ENCODE results near the gene ZCCHC14.

ZCCHC14 gene

GRCh38 chr16:87451563-87452210, 41.1 kb downstream of the ZCCHC14 start:
- DNase-seq, result no peak

DNA sequence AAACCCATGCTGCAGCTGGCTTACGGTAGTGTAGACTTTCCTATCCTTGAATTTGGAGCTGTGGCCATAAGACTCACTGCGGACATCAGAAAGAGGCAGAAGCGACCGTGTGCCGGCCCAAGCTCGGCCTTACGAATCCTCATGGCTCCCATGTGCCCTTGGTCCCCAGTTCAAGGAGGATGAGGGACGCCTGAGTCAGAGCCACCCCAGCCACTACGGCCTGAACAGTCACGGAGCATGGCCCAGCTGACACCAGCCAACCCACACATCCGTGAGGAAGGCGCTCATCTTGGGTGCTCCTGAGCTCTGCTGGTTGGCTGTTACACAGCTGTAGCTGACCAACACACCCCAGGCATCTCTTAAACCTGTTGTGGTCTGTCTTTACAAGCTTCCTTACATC, 44.0 kb downstream of the ZCCHC14 start:
- no peak for DNase-seq

DNA sequence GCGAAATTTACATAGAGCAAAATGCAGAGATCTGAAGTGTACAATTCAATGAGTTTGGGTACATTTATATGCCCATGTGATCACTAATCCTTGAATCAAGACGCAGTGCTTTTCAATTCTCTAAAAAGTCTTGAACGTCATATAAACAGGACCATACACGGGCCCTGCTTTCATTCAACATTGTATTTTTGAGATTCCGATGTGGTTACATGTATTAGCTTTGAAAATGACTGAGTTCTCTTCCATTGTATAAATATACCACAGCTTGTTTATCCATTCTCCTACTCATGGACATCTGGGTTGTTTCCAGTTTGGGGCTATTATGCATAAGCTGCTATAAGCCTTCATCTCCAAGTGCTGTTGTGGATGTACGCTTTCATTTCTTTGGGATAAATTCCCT, 45.5 kb downstream of the ZCCHC14 start:
- DNase-seq, result no peak

DNA sequence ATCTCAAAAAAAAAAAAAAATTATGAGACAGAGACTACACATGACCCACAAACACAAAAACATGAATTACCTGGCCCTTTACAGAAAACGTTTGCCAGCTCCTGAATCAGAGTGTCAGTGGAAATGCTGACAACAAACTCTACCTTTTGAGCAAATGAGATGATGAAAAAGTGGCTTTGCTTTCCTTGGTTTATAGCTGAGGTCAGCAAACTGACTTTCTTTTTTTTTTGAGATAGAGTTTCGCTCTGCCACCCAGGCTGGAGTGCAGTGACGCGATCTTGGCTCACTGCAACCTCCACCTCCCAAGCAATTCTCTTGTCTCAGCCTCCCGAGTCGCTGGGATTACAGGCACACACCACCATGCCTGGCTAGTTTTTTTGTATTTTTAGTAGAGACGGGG, 46.3 kb downstream of the ZCCHC14 start:
- no peak for DNase-seq

DNA sequence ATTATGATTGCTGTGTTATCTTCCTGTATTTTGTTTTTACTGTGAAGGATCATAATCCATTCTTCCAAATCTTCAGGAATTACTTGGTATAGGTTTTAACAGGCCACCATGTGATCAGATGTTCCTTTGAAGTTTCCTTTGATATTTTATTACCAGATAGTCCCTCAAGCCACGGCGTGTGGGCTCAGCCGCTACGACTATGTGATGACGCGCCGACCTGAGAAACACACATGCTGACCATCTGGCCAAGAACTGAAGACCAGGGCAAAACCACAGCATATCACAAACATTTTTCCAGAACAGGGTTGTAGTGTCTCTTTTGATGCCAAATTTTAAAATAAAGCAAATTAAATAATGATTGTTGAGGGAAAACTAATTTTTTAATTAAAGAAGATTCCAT, 47.3 kb downstream of the ZCCHC14 start:
- DNase-seq, result no peak

DNA sequence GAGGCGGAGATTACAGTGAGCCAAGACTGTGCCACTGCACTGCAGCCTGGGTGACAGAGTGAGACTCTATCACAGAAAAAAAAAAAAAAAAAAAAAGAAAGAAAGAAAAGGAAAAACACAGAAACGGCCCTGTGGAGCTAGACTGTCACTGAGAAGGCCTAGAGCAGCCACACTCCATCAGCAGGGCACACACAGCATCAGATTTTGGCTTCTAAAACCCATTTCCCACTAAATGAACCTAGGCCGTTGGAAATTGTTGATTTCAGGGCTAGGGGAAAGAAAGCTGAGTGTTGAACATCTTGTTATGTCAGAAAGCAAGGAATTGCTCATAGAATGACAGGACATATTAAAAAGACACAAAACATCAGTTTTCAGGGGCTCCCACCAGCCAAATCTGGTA, 48.9 kb downstream of the ZCCHC14 start:
- no peak for DNase-seq

- no peak for DNase-seq
Measured at GRCh38 chr16:87443016-87443415, 49.8 kb downstream of the ZCCHC14 start.

DNA sequence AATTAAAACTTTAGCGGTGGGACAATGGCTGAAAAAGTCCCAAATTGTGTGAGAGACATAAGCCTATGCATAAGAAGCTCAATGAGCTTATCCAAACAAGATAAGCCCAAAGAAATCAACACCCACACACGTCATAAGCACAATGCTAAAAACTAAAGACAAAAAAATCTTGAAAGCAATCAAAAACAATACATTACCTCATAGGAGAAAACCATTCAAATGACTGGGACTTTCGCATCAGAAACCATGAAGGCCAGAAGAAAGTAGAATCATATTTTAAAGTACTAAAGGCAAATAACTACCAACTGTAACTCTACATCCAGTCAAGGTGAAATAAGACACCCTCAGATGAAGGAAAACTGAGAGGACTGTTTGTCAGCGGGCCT, 50.2 kb downstream of the ZCCHC14 start:
- DNase-seq, result no peak

DNA sequence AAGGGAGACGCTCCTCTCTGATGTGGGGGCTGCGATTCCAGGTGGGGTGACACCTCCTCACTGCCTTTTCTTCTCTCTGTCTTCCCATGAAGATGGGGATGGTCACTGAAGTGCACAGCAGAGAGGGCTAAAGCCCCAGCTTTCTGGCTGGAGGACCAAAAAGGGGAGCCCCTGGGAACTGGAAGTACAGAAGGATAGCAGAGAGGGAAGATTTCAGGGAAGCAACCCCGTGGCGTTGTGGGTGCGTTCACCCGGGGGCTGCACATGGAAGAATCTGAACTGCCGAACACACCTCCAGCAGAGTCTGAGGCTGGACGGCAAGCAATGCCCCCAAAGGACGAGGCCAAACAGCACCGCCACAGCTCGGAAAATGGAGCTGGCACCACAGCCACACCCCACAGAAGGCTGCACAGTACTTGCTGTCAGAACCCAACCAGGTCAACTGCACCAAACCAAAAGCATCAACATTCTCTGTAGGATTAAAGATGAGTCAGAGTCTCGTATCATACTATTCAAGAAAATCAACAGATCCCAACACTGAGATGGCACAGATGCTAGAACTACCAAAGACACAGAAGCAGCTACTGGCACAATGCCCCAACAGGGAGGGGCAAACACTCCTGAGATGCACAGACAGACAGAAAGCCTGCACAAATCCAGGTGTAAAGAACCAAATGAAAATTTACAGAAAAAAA, 50.8 kb downstream of the ZCCHC14 start:
- DNase-seq, result no peak

DNA sequence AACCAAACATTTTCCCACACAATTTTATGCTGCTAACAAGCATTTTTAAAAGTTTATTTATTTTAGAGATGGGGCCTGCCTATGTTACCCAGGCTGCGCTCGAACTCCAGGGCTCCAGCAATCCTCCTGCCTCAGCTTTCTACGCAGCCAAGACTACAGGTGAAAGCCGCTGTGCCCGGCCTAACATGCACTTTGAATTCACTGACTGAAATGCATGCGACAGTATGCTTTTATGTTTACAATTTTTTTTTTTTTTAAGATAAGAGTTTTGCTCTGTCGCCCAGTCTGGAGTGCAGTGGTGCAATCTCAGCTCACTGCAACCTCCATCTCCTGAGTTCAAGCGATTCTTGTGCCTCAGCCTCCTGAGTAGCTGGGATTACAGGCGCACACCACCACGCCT, 52.9 kb downstream of the ZCCHC14 start:
- DNase-seq, result no peak

DNA sequence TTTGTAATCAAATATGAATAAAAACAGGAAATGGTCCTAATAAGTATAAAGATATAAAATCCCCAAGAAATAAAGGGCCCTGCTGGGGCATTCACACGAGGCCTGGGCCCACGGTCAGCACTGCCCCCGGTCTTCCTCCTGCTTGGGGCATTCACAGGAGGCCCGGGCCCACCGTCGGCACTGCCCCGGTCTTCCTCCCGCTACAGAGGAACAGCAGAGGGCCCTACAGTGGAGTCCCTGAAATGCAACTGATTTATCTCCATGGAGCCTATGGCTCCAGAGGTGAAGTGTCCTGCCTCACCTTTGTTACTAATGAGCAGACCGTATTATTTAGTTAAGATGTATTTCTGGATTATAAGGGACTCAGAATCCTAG, 54.2 kb downstream of the ZCCHC14 start:
- DNase-seq, result no peak

- no peak for DNase-seq
Measured at GRCh38 chr16:87437911-87438610, 54.8 kb downstream of the ZCCHC14 start.

DNA sequence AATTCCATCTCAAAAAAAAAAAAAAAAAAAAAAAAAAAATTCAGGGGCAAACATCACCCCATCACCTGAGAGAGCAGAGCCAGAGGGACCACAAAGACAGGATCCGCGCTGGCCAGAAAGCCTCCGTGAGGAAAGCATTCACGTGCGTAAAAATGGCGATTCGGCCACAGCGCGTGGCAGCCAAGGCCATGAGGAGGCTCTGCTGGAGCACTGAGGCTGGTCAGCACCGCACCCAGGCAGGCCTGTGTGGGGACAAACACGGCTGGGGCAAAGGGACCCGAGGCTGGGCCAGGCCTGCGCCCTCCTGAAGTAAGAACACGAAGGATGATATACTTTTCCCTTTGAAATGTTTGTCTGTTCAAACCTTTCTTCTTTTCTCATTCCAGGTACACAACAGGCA, 55.5 kb downstream of the ZCCHC14 start:
- no peak for DNase-seq

- no peak for DNase-seq
Measured at GRCh38 chr16:87436225-87437172, 56.3 kb downstream of the ZCCHC14 start.

DNA sequence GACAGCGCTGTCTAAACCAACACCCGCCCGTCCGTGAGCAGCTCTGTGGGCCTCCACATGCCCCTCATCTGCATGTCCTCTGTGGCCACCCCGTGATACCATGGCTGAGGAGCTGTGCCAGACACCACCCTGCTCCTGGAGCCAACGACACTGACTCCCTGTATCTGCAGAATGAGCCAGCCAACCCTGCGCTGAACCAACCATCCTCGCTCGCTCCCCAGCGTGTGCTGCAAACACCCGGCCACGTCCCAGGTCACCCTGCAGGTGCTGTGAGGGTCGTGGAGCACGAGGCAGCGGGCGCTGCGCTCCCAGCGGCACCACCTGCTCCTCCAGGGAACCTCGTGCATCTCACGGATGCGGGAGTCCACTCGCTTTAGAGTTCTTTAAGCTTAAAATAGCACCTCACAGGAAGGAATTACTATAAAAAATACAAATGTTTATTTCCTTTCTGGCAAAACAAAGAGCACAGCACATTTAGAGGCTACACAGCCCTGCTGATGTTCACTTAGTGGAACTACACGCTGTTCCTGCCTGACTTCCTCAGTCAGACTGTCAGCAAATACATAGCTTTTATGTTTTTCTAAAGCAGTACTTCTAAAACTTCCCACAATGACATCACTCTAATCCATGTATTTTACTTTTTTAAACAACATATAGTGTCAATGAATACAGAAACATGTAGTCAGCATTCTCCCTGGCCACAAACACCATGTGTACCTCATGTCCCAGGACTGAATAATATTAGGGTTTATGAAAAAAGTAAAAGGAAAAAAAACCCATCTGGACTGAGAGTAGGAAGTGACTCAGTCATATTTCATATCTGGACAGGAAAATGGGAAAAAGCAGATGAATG, 57.2 kb downstream of the ZCCHC14 start:
- DNase-seq, result no peak

GRCh38 chr16:87434146-87434667, 58.6 kb downstream of the ZCCHC14 start:
- DNase-seq, result no peak

- DNase-seq, result no peak
Measured at GRCh38 chr16:87432330-87432915, 60.4 kb downstream of the ZCCHC14 start.

GRCh38 chr16:87431926-87432325, 60.9 kb downstream of the ZCCHC14 start:
- no peak for DNase-seq

DNA sequence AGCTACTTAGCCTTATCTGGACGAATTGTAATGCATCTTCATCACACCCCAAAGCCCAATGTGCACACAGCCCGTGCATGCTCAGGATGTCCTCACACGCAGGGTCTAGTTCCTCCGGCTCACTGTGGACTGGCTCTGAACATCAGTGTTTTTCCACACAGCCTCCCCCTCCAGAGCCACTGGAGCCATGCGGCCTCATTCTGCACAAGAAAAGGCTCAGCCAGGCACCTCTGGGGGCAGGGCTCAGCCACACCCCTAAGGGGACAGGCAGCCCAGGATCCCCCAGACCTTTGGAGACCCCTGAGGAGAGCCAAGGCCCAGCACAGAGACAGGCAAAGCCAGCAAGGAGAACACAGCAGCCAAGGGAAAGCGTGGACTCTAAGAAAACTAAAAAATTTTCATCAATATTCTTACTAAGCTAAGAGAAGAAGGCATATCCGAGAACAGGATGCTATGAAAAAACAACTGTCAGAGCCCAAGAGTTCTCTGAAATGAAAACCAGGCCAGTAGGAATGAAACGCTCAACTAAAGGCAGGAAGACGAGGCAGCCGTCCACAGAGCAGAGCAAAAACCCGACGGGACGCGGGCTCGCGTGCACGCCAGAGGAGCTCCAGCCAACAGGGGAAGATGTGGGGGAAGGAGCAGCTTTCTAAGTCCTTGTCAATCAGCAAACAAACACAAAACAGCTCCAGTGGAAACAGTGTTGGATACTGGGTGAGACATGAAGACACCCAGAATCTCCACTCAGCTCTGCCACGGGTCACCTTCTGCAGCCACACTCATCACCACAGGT, 66.2 kb downstream of the ZCCHC14 start:
- no peak for DNase-seq

GRCh38 chr16:87425941-87426340, 66.9 kb downstream of the ZCCHC14 start:
- no peak for DNase-seq

GRCh38 chr16:87424266-87424665, 68.6 kb downstream of the ZCCHC14 start:
- DNase-seq, result no peak
